Measurements from ENCODE around the gene CUZD1.
"Not testable (repeated sequence)": the region's sequence is repeated elsewhere in the genome, so short reads cannot be mapped to it uniquely, and the experiment has no call there.

Gene CUZD1

DNA sequence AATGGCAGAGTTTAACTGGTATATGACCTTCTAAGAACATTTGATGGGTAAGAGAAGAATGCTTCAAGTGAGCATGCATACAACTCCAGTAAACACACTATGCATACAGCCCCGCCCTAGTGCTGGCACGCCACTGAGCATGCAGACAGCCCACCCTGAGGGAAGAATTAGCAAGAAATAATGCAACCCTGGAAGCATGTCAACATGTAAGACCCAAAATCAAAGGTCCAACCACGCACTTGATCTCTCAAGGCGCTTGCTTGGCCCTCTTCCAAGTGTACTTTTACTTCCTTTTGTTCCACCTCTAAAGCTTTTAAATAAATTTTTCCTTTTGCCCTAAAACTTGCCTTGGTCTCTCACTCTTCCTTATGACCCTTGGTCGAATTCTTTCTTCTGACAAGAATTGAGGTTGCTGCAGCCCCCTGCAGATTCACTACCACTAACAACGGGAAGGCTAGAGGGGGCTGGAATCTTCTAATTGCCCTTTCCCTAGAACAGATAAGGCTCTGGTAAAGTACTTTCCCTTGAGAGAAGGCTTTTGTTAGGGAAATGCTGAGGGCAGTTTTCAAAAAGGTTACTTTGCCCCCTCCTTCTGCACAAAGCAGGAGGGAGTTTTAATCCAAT is 30.3 kb upstream of the CUZD1 start:
- TF ChIP-seq, protein P1, sequence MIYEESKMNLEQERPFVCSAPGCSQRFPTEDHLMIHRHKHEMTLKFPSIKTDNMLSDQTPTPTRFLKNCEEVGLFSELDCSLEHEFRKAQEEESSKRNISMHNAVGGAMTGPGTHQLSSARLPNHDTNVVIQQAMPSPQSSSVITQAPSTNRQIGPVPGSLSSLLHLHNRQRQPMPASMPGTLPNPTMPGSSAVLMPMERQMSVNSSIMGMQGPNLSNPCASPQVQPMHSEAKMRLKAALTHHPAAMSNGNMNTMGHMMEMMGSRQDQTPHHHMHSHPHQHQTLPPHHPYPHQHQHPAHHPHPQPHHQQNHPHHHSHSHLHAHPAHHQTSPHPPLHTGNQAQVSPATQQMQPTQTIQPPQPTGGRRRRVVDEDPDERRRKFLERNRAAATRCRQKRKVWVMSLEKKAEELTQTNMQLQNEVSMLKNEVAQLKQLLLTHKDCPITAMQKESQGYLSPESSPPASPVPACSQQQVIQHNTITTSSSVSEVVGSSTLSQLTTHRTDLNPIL (CRISPR knock-in tag; IDR thresholded peaks at IDR 0.05; ENCODE audit: low read depth) = no peak
- no peak for TF ChIP-seq TOX (CRISPR knock-in tag; IDR thresholded peaks at IDR 0.05; ENCODE audit: borderline replicate concordance)
- no peak for TF ChIP-seq SNAI2 (CRISPR knock-in tag; IDR thresholded peaks at IDR 0.05)
- no peak for TF ChIP-seq ISL1 (CRISPR knock-in tag; IDR thresholded peaks at IDR 0.05)
- no peak for TF ChIP-seq ZNF565 (CRISPR knock-in tag; conservative IDR thresholded peaks at IDR 0.05; ENCODE audit: low read depth)
- no peak for TF ChIP-seq ZFP3 (CRISPR knock-in tag; IDR thresholded peaks at IDR 0.05)
- TF ChIP-seq, protein P2, sequence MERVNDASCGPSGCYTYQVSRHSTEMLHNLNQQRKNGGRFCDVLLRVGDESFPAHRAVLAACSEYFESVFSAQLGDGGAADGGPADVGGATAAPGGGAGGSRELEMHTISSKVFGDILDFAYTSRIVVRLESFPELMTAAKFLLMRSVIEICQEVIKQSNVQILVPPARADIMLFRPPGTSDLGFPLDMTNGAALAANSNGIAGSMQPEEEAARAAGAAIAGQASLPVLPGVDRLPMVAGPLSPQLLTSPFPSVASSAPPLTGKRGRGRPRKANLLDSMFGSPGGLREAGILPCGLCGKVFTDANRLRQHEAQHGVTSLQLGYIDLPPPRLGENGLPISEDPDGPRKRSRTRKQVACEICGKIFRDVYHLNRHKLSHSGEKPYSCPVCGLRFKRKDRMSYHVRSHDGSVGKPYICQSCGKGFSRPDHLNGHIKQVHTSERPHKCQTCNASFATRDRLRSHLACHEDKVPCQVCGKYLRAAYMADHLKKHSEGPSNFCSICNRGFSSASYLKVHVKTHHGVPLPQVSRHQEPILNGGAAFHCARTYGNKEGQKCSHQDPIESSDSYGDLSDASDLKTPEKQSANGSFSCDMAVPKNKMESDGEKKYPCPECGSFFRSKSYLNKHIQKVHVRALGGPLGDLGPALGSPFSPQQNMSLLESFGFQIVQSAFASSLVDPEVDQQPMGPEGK (CRISPR knock-in tag; IDR thresholded peaks at IDR 0.05; ENCODE audit: borderline replicate concordance) = no peak
- TF ChIP-seq, protein P3, sequence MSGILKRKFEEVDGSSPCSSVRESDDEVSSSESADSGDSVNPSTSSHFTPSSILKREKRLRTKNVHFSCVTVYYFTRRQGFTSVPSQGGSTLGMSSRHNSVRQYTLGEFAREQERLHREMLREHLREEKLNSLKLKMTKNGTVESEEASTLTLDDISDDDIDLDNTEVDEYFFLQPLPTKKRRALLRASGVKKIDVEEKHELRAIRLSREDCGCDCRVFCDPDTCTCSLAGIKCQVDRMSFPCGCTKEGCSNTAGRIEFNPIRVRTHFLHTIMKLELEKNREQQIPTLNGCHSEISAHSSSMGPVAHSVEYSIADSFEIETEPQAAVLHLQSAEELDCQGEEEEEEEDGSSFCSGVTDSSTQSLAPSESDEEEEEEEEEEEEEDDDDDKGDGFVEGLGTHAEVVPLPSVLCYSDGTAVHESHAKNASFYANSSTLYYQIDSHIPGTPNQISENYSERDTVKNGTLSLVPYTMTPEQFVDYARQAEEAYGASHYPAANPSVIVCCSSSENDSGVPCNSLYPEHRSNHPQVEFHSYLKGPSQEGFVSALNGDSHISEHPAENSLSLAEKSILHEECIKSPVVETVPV (CRISPR knock-in tag; IDR thresholded peaks at IDR 0.05) = no peak
- no peak for TF ChIP-seq ZNF8 (CRISPR knock-in tag; IDR thresholded peaks at IDR 0.05)
- TF ChIP-seq ZFP30 (CRISPR knock-in tag; IDR thresholded peaks at IDR 0.05) = no peak
- TF ChIP-seq ESRRG (CRISPR knock-in tag; IDR thresholded peaks at IDR 0.05) = no peak
- no peak for ATAC-seq

DNA sequence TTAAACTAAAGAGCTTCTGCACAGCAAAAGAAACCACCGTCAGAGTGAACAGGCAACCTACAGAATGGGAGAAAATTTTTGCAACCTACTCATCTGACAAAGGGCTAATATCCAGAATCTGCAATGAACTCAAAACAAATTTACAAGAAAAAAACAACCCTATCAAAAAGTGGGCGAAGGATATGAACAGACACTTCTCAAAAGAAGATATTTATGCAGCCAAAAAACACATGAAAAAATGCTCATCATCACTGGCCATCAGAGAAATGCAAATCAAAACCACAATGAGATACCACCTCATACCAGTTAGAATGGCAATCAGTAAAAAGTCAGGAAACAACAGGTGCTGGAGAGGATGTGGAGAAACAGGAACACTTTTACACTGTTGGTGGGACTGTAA is 26.3 kb upstream of the CUZD1 start:
- ATAC-seq = not testable (repeated sequence)

- ATAC-seq = not testable (repeated sequence)
Measured at GRCh38 chr10:122868768-122869167, 23.1 kb upstream of the CUZD1 start.

DNA sequence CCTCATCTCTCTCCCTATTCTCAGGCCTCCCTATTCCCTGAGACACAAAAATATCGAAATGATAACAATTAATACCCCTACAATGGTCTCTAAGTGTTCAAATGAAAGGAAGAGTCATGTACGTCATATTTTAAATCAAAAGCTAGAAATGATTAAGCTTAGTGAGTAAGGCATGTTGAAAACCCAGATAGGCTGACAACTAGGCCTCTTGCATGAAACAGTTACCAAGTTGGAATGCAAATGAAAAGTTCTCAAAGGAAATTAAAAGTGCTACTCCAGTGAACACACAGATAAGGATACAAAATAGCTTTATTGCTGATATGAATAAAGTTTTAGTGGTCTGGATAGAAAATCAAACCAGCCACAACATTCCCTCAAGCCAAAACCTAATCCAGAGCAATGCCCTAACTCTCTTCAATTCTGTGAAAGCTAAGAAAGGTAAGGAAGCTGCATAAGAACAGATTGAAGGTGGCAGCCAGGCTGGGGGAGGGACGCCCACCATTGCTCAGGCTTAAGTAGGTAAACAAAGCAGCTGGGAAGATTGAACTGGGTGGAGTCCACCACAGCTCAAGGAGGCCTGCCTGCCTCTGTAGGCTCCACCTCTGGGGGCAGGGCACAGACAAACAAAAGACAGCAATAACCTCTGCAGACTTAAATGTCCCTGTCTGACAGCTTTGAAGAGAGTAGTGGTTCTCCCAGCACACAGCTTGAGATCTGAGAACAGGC is 21.3 kb upstream of the CUZD1 start:
- not testable (repeated sequence) for ATAC-seq

GRCh38 chr10:122864901-122865300 is 19.2 kb upstream of the CUZD1 start:
- TF ChIP-seq ISL1 (CRISPR knock-in tag; IDR thresholded peaks at IDR 0.05) (peak; percentile 32; the same call in 1 of the 2 replicates), GLIS3 (CRISPR knock-in tag; IDR thresholded peaks at IDR 0.05) (no peak), ESRRG (CRISPR knock-in tag; IDR thresholded peaks at IDR 0.05) (no peak), TSHZ2 (CRISPR knock-in tag; IDR thresholded peaks at IDR 0.05) (no peak), ZFP30 (CRISPR knock-in tag; IDR thresholded peaks at IDR 0.05) (no peak)
- TF ChIP-seq, protein P2 (CRISPR knock-in tag; IDR thresholded peaks at IDR 0.05; ENCODE audit: borderline replicate concordance) = no peak
- ATAC-seq = peak; percentile 78
